Measurements from ENCODE around the gene HRCT1.

GRCh38 chr9:35905051-35905781 lies 786 bp upstream of the HRCT1 start:
- TF ChIP-seq CTCF (IDR thresholded peaks at IDR 0.05; ENCODE audit: extremely low read depth in 1 of 2, insufficient read depth in 1 of 2, low read depth in 1 of 2, low read length in 2 of 2) (no peak), MAX (IDR thresholded peaks at IDR 0.05; ENCODE audit: insufficient read depth, insufficient read length) (no peak), JUN (IDR thresholded peaks at IDR 0.05; ENCODE audit: borderline replicate concordance, insufficient read depth, insufficient read length, low read depth) (no peak), POLR2AphosphoS5 (IDR thresholded peaks at IDR 0.05; ENCODE audit: insufficient read depth, low read depth, low read length) (no peak), POLR2A (IDR thresholded peaks at IDR 0.05; ENCODE audit: low read depth, low read length) (no peak), GATA2 (IDR thresholded peaks at IDR 0.05; ENCODE audit: insufficient read depth, insufficient read length, low read depth, low read length) (no peak)
